OCI-M1 (cell line): Measurements from ENCODE around the gene PTPN9.
A peak's percentile ranks its signal among the peaks of the same experiment; 100 is the strongest.
"Not testable (repeated sequence)": the region's sequence is repeated elsewhere in the genome, so short reads cannot be mapped to it uniquely, and the experiment has no call there.

Experiments used
- DNase-seq: peaks from one replicate; lab custom pipeline; 2025; lab: John Stamatoyannopoulos, UW

The PTPN9 gene

GRCh38 chr15:75531041-75531450, 48.1 kb downstream of the PTPN9 start:
- no peak for DNase-seq

- no peak for DNase-seq
Measured at GRCh38 chr15:75530169-75530568, 48.9 kb downstream of the PTPN9 start.

- DNase-seq = not testable (repeated sequence)
Measured at GRCh38 chr15:75525756-75526155, 53.4 kb downstream of the PTPN9 start.

GRCh38 chr15:75523011-75523410, 56.1 kb downstream of the PTPN9 start:
- DNase-seq = peak; percentile 30

GRCh38 chr15:75517233-75517632, 61.9 kb downstream of the PTPN9 start:
- no peak for DNase-seq

GRCh38 chr15:75508840-75509532, 70.1 kb downstream of the PTPN9 start:
- peak; percentile 56 for DNase-seq

- no peak for DNase-seq
Measured at GRCh38 chr15:75502360-75502759, 76.8 kb downstream of the PTPN9 start.

GRCh38 chr15:75493732-75494131, 85.4 kb downstream of the PTPN9 start:
- DNase-seq = no peak

- DNase-seq = no peak
Measured at GRCh38 chr15:75483961-75484360, 95.2 kb downstream of the PTPN9 start.

- DNase-seq = not testable (repeated sequence)
Measured at GRCh38 chr15:75483556-75483955, 95.6 kb downstream of the PTPN9 start.

- DNase-seq = no peak
Measured at GRCh38 chr15:75483106-75483505, 96.0 kb downstream of the PTPN9 start.

GRCh38 chr15:75480463-75480862, 98.7 kb downstream of the PTPN9 start:
- DNase-seq = not testable (repeated sequence)

- no peak for DNase-seq
Measured at GRCh38 chr15:75479670-75480069, 99.4 kb downstream of the PTPN9 start.

- DNase-seq = not testable (repeated sequence)
Measured at GRCh38 chr15:75477094-75477493, 102.0 kb downstream of the PTPN9 start.

GRCh38 chr15:75468913-75469598, 110.1 kb downstream of the PTPN9 start:
- DNase-seq = no peak

- DNase-seq = no peak
Measured at GRCh38 chr15:75460646-75461045, 118.5 kb downstream of the PTPN9 start.

GRCh38 chr15:75459581-75459980, 119.5 kb downstream of the PTPN9 start:
- no peak for DNase-seq

GRCh38 chr15:75456710-75457109, 122.4 kb downstream of the PTPN9 start:
- DNase-seq = peak; percentile 28

- peak; percentile 78 for DNase-seq
Measured at GRCh38 chr15:75455982-75456531, 123.1 kb downstream of the PTPN9 start.

- peak; percentile 90 for DNase-seq
Measured at GRCh38 chr15:75455424-75455981, 123.6 kb downstream of the PTPN9 start.

GRCh38 chr15:75454471-75455378, 124.4 kb downstream of the PTPN9 start:
- peak; percentile 86 for DNase-seq
